GM19025 (cell line): ENCODE results near the gene POGZ.
A peak's percentile ranks its signal among the peaks of the same experiment; 100 is the strongest.

ENCODE experiments used
- ATAC-seq: cut with Tn5 transposase; IDR thresholded peaks from one replicate; pipeline ENCODE4 v1.9.1; 2021; ENCODE audit warnings: mild to moderate bottlenecking, low read depth, moderate library complexity; ENCODE audit not compliant: unreplicated experiment

Gene POGZ

DNA sequence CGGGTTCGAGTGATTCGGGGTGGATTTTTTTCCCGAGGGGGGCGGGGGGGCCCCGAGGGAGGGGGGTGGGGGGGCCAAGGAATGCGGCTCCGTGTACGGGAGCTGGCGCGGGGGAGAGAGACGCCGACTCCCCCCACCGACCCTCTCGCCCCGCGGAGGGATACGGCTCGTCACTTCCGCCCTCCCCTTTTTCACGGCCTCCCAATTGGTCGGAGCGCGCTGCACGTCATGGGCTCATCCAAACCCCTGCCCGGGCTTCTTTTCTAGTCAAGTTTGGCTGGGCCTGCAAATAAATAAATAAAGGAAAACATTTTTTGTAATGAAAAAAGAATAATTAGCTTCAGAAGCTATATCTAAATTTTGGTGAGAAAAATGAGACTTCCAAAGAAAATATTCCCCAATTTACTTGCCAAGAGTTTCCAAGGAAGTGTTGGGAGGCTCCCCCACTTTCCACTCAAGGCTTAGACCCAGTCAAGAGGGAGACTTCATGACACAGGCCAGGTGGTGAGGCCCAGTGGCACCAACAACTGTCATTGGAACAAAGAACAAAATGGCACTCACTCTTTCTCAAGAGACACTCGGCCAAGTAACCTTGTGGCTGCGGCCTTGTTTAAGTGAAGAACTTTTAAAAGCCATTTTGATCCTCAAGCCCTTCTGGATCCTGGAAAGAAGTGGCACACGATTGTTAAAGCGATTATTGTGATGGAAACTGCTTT lies at the start of gene POGZ:
TSS of gene POGZ (minus strand) at position 164 of the 716 bp plus-strand sequence. CDS start 17,290 bp downstream, outside the sequence.
- ATAC-seq: peak; percentile 55

DNA sequence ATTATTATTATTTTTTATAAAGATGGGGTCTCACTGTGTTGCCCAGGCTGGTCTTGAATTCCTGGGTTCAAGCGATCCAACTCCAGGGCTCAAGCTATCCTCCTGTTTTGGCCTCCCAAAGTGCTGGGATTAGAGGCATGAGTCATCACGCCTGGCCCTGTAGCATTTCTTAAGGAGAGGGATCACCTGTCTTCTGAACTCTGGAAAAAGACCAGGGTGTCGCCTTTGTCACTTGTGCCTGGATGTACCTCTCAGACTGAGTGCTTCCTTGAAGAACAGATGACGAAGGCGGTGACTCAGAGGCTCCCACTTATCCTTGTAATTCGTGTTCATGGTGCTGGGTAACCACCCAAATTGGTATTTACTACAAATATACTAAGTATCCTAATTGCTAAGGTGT lies 49.5 kb upstream of the POGZ start:
- no peak for ATAC-seq

DNA sequence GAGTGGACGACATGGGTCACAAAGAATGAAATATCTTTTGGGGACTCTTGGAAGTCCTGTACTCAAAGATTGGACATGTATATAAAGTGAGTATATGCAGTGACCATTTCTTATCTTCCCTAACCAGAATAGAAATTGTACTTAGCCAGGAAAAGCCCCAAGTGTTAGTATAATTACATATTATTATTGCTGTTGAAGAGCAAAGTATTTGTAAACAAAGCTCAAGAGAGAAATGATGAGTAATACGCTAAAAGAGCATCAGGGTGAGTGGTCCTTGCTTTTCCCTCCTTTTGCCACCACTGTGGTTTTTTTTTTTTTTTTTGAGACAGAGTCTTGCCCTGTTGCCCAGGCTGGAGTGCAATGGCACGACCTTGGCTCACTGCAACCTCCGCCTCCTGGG lies 45.5 kb upstream of the POGZ start:
- no peak for ATAC-seq

GRCh38 chr1:151504252-151504651 lies 45.0 kb upstream of the POGZ start:
- ATAC-seq: no peak

DNA sequence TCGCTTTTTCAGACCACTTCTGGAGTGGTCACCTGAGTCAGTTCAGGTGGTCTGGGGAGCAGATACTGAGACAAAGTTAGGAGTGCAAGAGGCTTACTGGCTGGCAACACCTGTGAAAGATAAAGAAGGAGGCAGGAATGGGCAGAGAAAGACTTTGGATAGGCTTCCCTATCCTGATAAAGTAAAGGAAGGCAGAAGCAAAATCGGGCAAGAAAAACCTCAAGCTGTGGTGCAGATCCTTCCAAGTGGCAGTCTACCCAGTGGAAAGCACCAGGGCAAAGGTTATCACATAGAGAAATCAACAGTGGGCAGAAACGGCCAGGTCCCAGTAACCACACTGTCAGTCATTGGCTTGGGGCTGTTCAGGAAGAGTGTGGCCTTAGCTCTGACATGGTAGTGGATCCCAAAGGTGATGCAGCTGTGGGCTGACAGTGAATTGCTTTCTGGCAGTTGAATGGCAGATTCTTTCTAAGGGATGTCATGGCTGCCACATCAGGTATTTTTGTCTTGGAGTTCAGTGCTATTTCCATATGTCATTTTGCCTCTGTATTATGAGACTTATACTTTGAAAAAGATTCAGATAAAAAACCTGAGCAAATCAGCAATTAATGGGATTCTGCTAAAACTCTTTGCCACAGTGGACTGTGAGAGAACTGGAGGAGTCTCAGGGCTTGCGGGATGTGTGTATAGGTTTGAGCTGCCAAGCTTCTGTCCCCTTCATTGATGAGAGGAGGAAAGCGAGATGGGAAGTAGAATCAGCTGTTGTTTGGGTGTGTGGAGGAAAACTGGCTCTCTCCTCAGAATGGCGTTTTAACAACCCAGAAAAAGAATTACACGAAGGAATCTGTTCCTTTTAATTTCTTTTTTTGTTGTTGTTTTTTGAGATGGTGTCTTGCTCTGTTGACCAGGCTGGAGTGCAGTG lies 43.8 kb upstream of the POGZ start:
- ATAC-seq: no peak

DNA sequence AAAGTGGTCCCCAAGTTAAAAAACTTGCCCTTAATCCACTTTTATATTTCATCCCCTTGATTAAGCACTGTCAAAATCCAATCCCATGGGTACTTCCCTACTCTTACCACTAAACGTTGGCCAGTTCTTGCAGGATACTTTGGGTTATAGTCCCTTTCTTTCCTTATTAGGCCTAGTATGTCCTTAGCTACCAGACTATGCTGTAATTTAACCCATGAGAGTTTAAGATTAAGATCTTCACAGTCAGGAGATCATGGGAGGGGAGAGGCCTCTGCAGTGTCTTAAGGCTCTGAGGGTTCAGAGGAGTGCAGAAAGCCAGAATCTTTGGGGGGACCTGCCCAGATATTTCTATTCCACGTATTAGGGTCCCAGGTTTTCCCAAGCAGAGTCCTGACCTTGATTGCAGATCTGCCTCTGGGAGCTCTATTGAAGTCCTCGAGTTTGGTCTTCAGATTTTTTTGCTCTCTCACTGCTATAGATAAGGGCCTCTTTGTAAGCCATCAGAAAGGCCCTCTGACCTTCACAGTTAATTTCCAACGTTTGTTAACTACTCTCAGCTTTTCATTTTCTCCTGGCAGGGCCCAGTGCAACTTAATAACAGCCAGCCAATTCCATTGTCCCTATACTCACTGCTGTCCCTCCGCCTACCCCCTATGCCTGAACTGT lies 42.9 kb upstream of the POGZ start:
- no peak for ATAC-seq

- ATAC-seq: no peak
Observed at GRCh38 chr1:151501474-151501873, 42.2 kb upstream of the POGZ start.

GRCh38 chr1:151499930-151500329 lies 40.6 kb upstream of the POGZ start:
- ATAC-seq: no peak

- no peak for ATAC-seq
Observed at GRCh38 chr1:151499365-151499764, 40.1 kb upstream of the POGZ start.

DNA sequence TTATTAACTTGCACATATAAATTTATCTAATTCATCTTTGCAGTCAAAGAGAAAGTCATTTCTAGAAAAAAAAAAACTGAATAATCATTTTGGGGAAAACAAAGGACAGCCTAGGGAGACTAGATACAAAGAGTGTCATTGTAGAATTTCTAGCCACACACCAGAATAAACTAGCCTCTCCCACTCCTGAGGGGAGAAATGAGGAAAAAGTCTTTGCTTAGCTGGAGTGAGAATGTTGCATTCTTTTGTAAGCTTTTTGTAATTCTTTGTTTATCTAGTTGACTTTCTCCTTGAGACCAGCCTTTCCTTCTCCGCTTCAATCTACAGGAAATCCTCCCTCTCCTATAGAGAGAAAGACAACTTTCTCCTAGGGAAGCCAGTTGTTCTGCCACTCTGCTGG lies 36.0 kb upstream of the POGZ start:
- ATAC-seq: no peak

GRCh38 chr1:151494741-151495281 lies 35.5 kb upstream of the POGZ start:
- no peak for ATAC-seq

DNA sequence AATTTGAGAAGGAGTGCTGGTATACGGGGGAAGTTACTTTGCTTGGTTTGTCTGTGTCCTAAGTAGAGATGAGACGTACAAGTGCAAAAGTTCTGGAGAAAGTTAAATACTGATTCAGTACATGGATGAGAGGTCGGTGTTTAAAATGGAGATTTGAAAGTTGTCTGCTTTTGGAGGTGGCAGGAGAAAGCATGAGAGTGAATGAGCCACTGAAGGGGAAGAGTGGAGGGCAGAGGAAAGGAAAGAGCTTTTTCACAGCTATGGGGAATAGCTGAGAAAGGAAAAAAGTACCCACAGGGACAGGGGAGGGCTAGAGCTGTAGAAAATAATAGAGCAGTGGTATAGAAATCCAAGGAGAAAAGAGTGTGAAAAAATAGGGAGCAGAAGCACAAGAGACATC lies 33.7 kb upstream of the POGZ start:
- ATAC-seq: no peak

- no peak for ATAC-seq
Observed at GRCh38 chr1:151492120-151492519, 32.8 kb upstream of the POGZ start.

GRCh38 chr1:151491641-151492040 lies 32.3 kb upstream of the POGZ start:
- ATAC-seq: no peak

GRCh38 chr1:151486557-151486956 lies 27.3 kb upstream of the POGZ start:
- no peak for ATAC-seq

- no peak for ATAC-seq
Observed at GRCh38 chr1:151485685-151486255, 26.5 kb upstream of the POGZ start.

GRCh38 chr1:151482017-151482416 lies 22.7 kb upstream of the POGZ start:
- ATAC-seq: no peak

GRCh38 chr1:151479462-151479861 lies 20.2 kb upstream of the POGZ start:
- ATAC-seq: no peak

- no peak for ATAC-seq
Observed at GRCh38 chr1:151478923-151479322, 19.6 kb upstream of the POGZ start.

- ATAC-seq: no peak
Observed at GRCh38 chr1:151478140-151478812, 19.0 kb upstream of the POGZ start.
